Stimulated activated CD4-positive, alpha-beta T cell treated with anti-CD3 and anti-CD28 coated beads, Interleukin-4, amount 100 ng/mL, for 24 hours (primary cell): Measurements from ENCODE around the gene PRTN3.

Source experiments
- DNase-seq: peaks from one replicate; pipeline ENCODE4 v3.0.0-alpha.2; 2020

PRTN3 gene, protein sequence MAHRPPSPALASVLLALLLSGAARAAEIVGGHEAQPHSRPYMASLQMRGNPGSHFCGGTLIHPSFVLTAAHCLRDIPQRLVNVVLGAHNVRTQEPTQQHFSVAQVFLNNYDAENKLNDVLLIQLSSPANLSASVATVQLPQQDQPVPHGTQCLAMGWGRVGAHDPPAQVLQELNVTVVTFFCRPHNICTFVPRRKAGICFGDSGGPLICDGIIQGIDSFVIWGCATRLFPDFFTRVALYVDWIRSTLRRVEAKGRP

DNA sequence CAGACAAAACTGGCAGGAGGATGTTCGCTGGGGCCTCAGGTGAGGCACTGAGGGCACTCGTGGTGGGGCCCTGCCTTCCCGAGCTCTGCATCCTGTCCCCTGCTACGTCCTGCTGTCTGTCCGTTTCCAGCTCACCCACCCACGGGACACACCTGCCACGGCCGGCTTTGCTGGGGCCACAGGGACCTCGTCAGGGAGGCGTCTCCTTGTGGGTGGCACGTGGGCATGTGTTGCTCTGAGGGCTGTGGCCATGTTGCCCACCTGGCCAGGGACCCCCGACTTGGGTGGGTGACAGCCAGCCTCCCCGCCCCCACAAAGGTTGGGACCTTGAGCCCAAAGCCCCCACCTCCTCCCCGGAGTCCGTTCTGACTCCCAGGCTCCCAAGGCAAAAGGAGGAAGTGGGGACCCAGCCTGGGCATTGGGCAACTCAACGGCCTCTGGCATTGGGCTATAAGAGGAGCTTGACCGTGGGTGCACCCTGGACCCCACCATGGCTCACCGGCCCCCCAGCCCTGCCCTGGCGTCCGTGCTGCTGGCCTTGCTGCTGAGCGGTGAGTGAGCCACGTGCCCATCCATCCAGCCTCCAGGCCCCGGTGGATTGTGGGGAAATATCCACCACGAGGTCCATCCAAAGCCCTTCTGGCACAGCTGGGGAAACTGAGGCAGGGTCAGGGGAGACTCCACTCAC, at the start of gene PRTN3:
TSS of gene PRTN3 (plus strand) at position 481 of the 688 bp plus-strand sequence. CDS start at position 491, 10 bp downstream.
- DNase-seq, result no peak

- no peak for DNase-seq
Observed at GRCh38 chr19:791007-791566, 49.7 kb upstream of the PRTN3 start.

DNA sequence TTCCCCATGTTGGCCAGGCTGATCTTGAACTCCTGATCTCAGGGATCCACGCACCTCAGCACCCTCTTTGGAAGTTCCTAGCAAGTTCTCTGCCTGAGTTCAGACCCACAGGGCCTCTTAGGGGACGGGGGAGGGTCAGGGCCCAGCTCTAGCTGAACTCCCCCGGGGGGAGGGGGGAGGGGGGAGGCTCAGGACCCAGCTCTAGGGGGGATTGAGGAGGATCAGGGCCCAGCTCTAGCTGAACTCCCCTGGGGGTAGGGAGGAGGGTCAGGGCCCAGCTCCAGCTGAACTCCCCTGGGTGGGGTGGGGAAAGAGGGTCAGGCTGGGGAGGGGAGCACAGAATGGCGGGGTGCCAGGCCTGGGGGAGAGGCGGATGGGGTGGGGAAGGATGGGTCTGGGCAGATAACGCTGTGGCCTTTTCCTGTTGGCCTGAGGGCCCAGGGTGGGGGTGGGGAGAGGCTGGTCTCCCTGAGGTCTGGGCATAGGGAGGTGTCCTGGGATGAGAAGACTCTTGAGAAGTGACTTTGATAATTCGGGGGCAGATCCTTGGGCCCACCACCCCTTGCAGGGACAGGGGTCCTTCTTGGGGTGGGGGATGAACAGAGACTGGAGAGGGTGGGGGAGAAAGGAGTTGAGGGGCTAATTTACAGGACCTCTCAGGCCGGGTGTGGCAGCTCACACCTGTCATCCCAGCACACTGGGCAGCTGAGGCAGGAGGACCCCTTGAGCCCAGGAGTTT, 49.1 kb upstream of the PRTN3 start:
- no peak for DNase-seq

DNA sequence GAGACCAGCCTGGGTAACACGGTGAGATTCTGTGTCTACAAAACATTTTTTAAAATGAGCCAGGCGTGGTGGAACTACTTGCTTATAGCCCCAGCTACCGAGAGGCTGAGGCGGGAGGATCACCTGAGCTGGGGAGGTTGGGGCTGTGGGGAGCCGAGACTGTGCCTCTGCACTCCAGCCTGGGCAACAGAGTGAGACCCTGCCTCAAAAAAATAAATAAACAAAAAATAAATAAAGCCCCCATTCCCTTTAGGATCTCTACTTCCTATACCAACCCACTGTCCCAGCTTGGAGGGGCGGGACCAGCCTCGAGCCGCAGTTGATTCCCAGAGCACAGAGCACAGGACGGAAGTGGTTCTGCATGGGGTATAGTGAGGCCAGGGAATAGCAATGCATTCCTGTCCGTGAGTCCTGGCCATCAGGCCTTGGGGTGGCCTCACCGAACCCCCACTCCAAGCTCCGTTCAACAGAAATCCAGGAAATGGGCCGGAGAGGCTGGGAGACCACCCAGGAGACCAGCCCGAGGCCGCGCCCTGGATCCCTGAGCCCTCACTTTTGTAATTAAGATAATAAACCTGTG, 48.4 kb upstream of the PRTN3 start:
- DNase-seq, result no peak

- no peak for DNase-seq
Observed at GRCh38 chr19:793806-794205, 47.0 kb upstream of the PRTN3 start.

- no peak for DNase-seq
Observed at GRCh38 chr19:795073-795611, 45.7 kb upstream of the PRTN3 start.

DNA sequence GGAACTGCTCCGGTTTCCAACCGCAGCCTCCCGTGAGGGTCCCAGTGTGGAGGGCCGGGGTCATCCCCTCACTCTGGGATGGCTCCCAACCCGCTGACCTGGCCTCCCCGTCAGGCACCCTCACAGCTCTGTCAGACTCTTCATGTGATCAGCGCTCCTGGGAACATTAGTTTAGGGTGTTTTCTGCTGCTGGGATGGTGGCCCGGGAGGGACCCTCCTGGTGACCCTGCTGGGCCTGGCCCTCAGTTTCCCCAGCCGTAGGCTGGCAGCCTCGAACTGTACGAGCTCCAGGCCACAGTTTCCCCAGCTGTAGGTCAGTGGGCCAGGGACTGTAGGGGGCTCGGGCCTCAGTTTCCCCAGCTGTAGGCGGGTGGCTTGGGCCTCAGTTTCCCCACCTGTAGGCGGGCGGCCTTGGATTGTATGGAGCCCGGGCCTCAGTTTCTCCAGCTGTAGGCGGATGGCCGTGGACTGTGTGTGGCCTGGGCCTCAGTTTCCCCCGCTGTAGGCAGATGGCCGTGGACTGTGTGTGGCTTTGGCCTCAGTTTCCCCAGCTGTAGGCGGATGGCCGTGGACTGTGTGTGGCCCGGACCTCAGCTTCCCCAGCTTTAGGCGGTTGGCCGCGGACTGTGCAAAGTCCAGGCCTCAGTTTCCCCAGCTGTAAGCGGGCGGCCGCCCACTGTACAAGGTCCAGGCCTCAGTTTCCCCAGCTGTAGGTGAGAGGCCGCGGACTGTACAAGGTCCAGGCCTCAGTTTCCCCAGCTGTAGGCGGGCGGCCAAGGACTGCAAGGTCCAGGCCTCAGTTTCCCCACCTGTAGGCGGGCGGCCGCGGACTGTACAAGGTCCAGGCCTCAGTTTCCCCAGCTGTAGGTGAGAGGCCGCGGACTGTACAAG, 44.9 kb upstream of the PRTN3 start:
- peak; percentile 3 for DNase-seq

DNA sequence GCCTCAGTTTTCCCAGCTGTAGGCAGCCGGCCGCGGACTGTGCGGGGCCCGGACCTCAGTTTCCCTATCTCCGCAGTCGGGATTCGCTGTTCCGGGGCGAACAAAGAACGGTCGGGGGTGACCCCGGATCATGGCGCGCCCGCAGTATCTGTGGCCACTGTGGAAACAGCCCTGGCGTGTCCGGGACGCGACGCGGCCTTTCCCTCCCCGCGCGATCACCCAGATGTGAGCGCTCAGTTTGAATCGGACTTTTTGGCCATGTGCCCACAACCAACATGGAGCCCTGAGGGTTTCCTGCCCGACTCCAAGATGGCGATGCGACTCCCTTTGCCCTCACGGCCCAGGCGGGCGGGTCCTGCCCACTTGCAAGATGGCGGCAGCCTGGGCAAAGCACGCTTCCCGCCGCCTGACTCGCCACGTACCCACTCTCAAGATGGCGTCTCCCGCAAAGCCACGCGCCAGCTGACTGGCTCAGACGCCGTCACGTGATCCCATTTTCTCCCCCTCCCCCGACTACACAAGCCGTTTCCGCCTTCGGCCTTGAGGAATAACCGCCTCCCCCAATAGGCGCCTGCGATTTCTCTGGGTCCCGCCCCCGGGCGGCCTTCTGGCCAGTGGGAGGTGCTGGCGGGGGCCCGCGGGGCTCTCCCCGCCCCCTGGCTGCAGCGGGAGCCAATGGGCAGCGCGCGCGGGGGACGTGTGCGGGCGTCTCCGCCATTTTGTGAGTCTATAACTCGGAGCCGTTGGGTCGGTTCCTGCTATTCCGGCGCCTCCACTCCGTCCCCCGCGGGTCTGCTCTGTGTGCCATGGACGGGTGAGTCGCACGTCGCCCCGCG, 43.9 kb upstream of the PRTN3 start, which contains the start of gene PTBP1:
TSS of gene PTBP1 (plus strand) at position 761 of the 836 bp plus-strand sequence. CDS start at position 807, 46 bp downstream.
- peak; percentile 100 for DNase-seq

DNA sequence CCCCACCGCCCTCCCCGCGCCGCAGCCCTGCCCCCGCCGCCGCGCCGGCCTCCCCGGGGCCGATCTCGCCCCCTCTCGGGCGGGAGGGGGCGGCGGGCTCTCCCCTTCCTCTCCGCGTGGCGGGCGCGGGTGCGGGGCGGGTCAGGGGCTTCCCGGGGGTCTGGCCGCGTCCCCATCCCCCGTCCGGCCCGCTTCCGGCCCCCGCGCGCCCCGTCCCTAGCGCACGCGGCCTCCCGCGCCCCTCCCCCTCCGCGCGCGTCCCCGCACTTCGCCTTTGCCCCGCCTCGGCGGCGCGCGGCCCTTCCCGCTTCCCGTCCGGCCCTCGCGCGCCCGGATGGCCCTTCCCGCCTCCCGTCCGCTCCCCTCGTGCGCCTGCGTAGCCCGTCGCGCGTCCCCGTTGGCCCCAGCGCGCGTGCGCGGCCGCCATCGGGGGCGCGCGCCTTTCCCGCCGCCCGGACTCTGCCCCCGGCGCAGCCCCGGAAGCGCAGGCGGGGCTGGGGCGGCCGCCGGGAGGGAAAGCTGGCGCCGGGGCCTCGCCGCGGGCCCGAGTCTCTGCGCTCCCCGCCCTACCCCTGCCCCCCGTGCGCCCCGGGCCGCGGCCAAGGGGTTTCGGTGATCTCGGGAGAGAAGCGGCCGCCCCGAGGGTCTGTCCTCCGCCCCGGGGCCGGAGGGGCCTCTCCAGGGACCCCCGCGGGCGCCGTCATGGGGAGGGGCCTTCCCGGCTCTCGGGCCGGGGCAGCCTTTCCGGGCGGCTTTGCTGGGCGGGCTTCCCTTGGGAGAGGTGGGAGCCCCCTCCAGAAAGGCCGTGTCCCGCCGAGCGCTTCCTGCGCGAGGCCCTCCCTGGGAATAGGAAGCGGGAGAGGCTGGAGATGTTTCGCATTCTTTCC, 43.0 kb upstream of the PRTN3 start:
- DNase-seq, result peak; percentile 87

- DNase-seq, result peak; percentile 35
Observed at GRCh38 chr19:798415-799075, 42.3 kb upstream of the PRTN3 start.

DNA sequence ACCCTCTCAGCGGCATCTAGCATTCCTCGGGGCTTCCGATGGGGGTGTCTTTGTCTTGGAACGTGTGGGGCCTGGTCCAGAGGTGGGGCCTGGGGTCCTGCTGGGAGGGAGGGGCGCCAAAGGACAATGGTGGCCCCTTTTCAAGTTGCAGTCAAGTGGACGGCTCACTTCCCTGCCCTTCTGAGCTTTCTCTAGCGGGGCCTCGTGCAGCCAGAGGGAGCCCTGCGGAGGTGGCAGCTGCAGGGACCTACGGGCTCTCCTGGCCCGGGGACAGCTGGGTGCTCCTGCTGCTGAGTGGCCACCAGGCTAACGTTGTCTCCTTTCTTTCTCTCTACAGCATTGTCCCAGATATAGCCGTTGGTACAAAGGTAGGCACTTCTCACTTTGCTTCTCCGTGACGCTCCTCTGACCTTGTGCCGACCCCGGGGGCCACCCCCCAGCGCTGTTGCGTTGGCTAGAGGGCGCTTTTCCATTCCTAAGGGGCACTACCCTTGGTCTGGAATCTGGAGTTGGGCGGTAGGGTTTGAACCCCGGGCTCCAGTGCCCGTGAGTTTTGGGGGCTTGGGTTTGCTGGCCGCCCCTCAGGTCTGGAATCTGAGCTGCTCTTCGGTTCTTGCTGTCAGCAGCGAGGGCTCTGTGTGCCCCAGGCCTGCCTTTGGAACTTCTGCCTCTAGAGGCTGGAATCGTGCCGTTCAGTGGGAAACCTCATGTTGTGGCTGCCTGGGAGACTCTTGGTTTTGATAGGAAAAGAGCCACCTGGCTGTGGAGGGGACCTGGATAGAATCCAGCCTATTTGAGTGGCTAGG, 41.5 kb upstream of the PRTN3 start:
- no peak for DNase-seq

DNA sequence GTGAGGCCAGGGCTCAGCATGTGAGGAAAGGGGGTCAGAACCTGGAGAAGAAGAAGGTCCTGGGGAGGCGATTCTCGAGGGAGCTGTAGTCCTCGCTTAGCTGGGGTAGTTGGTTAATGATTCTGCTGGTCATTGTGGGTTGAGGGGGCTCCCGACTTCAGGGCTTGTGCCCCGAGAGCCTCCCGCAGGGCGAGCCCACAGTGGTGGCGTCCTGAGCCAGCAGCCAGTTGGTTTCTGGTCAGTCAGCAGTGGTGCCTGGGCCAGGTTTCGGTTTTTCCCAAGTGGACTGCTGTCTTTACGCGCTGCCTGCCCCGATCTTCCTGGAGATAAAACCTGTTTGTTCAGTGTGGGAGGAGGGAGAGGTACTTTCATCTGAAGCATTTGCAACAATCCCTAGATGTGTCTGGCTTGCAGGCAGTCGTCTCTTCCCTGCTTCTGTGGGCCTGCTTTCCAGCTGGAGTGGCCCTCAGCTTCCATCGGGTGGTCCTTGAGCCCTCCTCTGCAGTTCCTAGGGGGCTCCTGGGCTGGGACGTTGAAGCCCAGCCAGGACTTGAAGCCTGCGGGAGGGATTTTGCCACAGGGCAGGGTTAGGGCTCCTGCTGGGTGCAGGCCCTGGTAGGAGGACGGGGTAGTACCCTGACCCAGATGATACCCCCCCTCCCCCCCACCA, 40.3 kb upstream of the PRTN3 start:
- no peak for DNase-seq

DNA sequence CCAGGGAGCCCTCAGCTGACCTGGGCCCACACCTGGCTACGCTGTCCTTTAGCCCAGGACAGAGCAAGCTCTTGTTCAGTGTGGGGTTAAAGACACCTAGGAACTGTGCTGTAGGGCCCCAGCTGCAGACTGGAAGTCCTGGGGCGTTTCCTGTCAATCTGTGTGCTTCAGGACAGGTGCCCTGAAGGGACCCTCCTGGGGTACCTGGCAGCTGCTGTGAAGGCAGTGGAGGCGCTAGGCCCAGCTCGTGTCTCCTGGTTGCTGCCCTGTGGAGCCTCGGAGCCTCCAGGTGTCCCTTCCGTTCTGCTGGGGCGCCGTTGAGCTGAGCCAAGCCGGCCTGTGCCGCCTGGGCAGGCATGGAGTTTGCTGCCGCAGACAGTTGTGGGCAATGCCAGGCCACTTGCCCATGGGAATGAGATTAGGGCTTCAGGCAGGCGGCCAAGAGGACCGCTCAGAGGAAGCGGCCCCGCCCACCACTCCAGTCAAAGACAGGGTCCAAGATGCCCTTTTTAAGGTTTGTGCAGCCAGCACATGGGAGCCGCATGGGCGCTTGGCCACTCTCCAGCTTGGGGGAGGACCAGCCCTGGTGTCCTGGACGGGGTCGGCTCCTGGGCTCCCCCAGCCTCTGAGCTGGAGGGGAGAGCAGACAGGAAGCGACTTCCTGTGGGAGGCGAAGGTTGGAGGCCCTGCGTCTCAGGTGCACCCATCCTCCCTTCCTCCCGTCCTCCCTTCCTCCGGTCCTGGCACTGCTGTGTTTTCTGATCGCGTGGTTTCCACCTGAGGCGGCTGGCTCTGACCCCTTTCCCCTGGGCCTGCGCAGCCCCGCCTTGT, 39.6 kb upstream of the PRTN3 start:
- no peak for DNase-seq

- DNase-seq, result no peak
Observed at GRCh38 chr19:801861-802497, 38.8 kb upstream of the PRTN3 start.

GRCh38 chr19:802498-803098, 38.2 kb upstream of the PRTN3 start:
- no peak for DNase-seq

DNA sequence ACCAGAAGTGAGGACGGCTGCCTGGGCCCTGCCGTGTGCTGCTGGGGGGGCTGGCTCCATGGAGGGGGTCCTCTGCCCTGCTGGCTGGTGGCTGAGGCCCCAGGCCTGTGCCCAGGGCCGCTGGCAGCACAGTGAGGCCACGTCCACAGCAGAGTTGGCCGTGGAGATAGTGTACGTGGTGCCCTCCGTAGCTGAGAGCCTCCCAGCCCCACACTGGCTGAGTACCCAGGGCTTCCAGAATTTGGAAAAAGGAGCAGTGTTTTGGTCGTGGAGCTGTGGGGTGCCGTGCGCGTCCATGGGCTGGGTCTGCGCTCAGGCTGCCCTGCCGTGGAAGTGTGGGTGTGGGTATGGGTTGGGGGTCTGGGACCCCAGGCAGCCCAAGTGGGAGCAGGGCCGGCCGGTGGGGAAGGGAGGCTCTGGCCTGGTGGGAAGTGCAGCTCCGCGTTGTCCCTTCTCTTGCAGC, 37.7 kb upstream of the PRTN3 start:
- no peak for DNase-seq
